Right atrium auricular region (tissue), 2 donors: Measurements from ENCODE around the gene KLC3. TPM values are rescaled to one million over a fixed set of nuclear protein-coding genes. Genes with fewer than 3 reads are reported as not detected.

ENCODE experiments used
- DNase-seq: peaks from one replicate; pipeline ENCODE4 v3.0.0-alpha.2; 2019; ENCODE audit warnings: low spot score
- H3K27ac ChIP-seq, 2 donors: fragments of 200-600 bp; sonication (generic); 1 replicate in 1 of 2; 2 replicates in 1 of 2; pipeline ENCODE4 v1.5.1; 2016 to 2019
- H3K27me3 ChIP-seq, 2 donors: fragments of 200-600 bp; sonication (generic); one replicate each; pipeline versions ENCODE4 v1.5.1 to v1.6.0; 2017 to 2019
- H3K36me3 ChIP-seq: fragments of 200-600 bp; sonication (generic); one replicate; pipeline ENCODE4 v1.5.1; 2016
- H3K4me1 ChIP-seq, 2 donors: fragments of 200-600 bp; sonication (generic); one replicate each; pipeline versions ENCODE4 v1.5.1 to v1.6.0; 2017 to 2019
- H3K4me3 ChIP-seq, 2 donors: fragments of 200-600 bp; sonication (generic); 1 replicate in 1 of 2; 2 replicates in 1 of 2; pipeline ENCODE4 v1.5.1; 2017 to 2019; ENCODE audit warnings: mild to moderate bottlenecking in 1 of 2, moderate library complexity in 1 of 2
- H3K9me3 ChIP-seq, 2 donors: fragments of 200-600 bp; sonication (generic); one replicate each; pipeline ENCODE4 v1.5.1; 2019
- total RNA-seq, 2 donors: library from RNA; depleted of rRNA; stranded (reverse); fragments of >200 nt; gene quantifications; one replicate each; pipeline ENCODE4 v1.1.0, GENCODE V29; 2016
- TF ChIP-seq, protein P1 (sequence below), 2 donors: fragments of 200-600 bp; sonication (generic); IDR thresholded peaks; one replicate each; pipeline ENCODE4 v1.5.1; 2019; ENCODE audit warnings: antibody characterized with exemption in 2 of 2

The KLC3 gene
- total RNA-seq, 2 donors from 2014 or later, result 0.75 TPM; not detected in 1

DNA sequence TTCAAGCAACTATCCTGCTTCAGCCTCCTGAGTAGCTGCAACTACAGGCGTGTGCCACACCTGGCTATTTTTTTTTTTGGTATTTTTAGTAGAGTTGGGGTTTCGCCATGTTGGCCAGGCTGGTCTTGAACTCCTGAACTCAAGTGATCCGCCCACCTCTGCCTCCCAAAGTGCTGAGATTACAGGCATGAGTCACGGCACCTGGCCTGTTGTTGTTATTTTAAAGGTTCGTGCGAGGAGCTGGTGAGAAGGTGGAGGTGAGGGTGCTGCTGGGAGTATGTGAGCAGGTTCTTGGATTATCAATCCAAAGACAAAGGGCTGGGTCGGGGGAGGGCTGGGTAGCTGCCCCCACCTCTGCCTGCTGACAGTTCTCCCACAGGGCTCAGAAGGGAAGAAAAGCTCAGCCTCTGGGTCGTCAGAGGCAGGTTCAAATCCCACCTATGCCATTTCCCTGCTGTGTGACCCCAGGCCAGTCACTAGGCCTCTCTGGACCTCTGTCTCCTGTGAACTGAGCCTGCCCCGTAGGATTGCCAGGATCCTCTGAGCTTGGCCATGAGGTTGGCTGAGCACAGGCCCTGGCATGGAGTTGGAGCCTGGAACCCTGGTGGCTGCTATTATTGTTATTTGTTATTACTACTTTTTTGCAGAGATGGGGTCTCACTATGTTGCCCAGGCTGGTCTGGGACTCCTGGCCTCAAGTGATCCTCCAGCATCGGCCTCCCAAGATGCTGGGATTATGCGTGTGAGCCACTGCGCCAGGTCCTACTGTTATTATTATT, 19.4 kb upstream of the KLC3 start:
- Histone ChIP-seq H3K4me1 (peaks cover 0 to 32% of the 10 kb centered on the region in 2 donors), H3K36me3 (peaks cover 33% of the 10 kb centered on the region), H3K4me3 (peak overlapping the region; percentile 56), H3K9me3 (no peaks in the 10 kb centered on the region), H3K27me3 (no peaks in the 10 kb centered on the region), H3K27ac (peak overlapping the region; percentile 84 to 95)
- no peak for DNase-seq
- TF ChIP-seq, protein P1, sequence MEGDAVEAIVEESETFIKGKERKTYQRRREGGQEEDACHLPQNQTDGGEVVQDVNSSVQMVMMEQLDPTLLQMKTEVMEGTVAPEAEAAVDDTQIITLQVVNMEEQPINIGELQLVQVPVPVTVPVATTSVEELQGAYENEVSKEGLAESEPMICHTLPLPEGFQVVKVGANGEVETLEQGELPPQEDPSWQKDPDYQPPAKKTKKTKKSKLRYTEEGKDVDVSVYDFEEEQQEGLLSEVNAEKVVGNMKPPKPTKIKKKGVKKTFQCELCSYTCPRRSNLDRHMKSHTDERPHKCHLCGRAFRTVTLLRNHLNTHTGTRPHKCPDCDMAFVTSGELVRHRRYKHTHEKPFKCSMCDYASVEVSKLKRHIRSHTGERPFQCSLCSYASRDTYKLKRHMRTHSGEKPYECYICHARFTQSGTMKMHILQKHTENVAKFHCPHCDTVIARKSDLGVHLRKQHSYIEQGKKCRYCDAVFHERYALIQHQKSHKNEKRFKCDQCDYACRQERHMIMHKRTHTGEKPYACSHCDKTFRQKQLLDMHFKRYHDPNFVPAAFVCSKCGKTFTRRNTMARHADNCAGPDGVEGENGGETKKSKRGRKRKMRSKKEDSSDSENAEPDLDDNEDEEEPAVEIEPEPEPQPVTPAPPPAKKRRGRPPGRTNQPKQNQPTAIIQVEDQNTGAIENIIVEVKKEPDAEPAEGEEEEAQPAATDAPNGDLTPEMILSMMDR (IDR thresholded peaks at IDR 0.05), result no peak

DNA sequence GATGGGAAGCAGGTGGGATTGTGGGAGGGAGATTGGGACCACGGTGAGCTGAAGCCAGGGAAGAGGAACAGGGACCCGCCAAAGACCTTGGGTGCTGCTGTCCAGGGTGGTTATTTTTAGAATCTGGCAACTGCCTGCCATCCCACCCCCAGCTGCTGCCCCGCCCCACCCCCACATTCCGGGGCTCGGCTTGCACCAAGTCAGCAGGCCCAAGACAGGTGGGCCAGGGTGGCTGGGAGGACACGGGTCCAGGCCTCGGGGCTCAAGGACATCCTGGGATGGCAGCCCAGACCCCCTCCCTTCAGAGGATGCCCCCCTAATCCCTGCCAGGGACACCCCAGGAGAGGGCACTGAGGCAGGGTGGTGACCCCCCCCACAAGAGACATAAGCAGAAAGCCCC, 18.7 kb upstream of the KLC3 start:
- TF ChIP-seq, protein P1 (IDR thresholded peaks at IDR 0.05), result no peak
- Histone ChIP-seq H3K4me3 (peak overlapping the region; percentile 56), H3K9me3 (no peaks in the 10 kb centered on the region), H3K4me1 (peaks cover 0 to 37% of the 10 kb centered on the region in 2 donors), H3K27ac (peak overlapping the region; percentile 84 to 95), H3K36me3 (peaks cover 26% of the 10 kb centered on the region), H3K27me3 (no peaks in the 10 kb centered on the region)
- no peak for DNase-seq

DNA sequence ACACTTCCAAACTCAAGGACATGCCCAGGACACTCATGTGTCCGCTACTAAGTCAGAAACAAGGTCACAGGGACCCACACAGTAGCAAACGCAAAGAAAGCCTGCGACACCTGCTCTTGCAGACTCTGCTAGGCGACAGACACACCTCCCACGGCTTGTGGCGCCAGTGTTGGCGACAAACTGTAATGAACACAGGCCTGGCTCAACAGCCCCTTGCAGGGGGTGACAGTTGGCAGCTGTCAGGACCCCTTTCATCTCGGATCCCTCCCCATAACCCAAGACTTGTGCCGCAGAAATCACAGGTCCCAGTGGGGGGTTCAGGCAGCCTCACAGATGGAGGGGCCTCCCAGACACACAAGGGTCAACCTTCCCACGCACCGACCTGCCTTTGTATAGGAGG, 18.2 kb upstream of the KLC3 start:
- Histone ChIP-seq H3K27ac (peak overlapping the region; percentile 84 to 95), H3K9me3 (no peaks in the 10 kb centered on the region), H3K4me3 (peak overlapping the region; percentile 56), H3K4me1 (peaks cover 0 to 37% of the 10 kb centered on the region in 2 donors), H3K27me3 (no peaks in the 10 kb centered on the region), H3K36me3 (peaks cover 22% of the 10 kb centered on the region)
- DNase-seq, result no peak
- TF ChIP-seq, protein P1 (IDR thresholded peaks at IDR 0.05), result no peak

DNA sequence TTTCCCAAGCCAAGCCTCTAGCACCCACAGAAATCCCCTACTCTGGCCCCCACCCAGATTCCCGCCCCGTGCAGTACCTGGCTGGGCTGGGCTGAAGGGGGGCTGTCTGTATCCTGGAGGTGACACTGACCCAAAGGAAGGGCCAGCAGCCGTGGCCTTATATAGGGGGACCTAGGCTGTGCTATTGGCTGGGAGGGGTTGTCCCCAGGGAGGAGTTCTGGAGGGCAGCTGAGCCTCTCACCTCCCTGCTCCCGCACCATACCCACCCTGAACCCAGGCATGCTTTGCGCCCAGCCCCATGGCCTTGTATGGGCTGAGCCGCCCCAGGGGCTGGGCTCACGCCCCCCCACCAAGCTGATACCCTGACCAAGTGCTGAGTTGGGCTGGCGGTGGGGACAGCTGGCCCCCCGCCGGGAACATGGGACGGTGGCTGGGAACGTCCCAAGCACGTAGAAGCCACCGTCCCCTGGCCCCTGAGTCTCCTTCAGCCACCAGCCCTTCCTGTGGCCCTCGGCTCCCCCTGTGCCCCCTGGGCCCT, 17.7 kb upstream of the KLC3 start, which contains the start of gene CKM:
Gene CKM (minus strand): TSS at position 132 of the 538 bp plus-strand sequence. CDS start 3,162 bp downstream, outside the sequence.
- Histone ChIP-seq H3K36me3 (peaks cover 17% of the 10 kb centered on the region), H3K27me3 (no peaks in the 10 kb centered on the region), H3K4me3 (peak within 1 kb of the TSS; percentile 56), H3K27ac (peak within 1 kb of the TSS; percentile 86 to 95), H3K9me3 (no peaks in the 10 kb centered on the region), H3K4me1 (peaks cover 0 to 34% of the 10 kb centered on the region in 2 donors)
- TF ChIP-seq, protein P1 (IDR thresholded peaks at IDR 0.05), result no peak
- DNase-seq, result peak; percentile 68

DNA sequence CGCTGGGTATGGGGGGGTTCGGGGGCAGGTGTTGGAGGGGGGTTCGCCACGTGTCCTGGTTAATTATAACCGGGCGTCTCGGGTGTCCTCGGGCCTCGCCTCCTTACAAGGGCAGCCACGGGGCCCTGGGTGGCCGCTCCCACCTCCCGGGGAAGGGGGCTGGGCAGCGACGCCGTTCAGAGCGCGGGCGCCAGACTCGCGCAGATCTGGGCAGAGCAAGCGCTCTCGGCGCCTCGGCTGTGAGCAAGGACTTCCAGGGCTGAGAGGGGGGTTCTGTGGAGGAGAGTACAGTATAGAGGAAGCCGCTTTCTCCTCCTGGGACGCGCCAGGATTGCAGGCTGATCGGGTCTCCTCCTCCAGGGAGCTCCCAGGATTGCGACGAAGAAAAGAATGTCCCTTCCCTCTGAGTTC, 16.9 kb upstream of the KLC3 start:
- Histone ChIP-seq H3K27ac (peak overlapping the region; percentile 86 to 95), H3K4me1 (peaks cover 0 to 26% of the 10 kb centered on the region in 2 donors), H3K4me3 (peak overlapping the region; percentile 56), H3K36me3 (peaks cover 9% of the 10 kb centered on the region), H3K9me3 (no peaks in the 10 kb centered on the region), H3K27me3 (no peaks in the 10 kb centered on the region)
- TF ChIP-seq, protein P1 (IDR thresholded peaks at IDR 0.05), result no peak
- DNase-seq, result peak; percentile 67
